HG03064 (cell line): Measurements from ENCODE around the gene ZNF205.
"Not testable (repeated sequence)": the region's sequence is repeated elsewhere in the genome, so short reads cannot be mapped to it uniquely, and the experiment has no call there.

Experiments
- ATAC-seq: cut with Tn5 transposase; IDR thresholded peaks from one replicate; pipeline ENCODE4 v1.9.1; 2021; ENCODE audit warnings: low read depth; ENCODE audit not compliant: unreplicated experiment

ZNF205 gene

DNA sequence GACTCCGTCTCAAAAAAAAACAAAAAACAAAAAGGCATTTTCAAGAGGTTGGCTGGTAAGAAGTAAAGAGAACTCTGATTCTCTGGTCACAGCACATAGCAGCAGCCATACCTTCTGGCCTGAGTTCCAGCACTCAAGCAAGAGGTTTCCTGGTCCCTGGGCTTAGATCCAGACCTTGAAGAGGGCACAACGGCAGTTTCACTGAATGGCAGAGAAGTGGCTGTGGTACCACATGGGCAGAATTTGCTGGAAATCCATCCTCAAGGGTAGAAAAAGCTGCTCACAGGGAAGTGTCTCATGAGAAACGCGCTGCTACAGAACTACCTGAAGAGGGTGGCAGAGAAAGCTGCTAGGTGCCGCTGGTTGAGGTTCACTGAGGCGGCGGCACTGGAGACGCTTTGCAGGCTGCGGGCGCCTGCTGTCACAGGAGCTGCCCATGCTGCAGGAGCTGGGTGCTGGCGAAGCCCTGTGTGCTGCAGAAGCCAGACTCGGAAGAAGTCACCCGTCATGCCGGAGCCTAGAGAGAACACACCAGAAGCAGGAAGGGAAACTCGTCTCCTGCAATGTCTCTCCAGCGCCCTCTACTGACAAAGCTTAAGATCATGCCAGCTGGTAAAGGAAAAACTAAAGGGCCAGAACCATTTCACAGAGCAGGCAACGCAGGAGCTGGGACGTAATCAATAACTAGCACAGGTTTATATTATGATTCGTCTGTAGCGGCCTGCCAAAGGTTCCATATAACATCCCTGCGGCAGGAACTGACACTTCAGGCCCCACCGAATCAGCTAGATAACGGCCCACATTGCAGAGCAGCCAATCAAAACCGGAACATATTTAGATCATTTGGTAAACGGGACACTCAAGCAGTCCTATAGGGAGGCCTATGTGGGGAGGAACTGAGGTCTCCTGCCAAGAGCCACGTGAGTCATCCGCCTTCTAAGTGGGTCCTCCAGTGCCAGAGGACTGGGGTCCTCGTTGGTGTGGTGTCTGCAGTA is 17.0 kb downstream of the ZNF205 start:
- no peak for ATAC-seq

DNA sequence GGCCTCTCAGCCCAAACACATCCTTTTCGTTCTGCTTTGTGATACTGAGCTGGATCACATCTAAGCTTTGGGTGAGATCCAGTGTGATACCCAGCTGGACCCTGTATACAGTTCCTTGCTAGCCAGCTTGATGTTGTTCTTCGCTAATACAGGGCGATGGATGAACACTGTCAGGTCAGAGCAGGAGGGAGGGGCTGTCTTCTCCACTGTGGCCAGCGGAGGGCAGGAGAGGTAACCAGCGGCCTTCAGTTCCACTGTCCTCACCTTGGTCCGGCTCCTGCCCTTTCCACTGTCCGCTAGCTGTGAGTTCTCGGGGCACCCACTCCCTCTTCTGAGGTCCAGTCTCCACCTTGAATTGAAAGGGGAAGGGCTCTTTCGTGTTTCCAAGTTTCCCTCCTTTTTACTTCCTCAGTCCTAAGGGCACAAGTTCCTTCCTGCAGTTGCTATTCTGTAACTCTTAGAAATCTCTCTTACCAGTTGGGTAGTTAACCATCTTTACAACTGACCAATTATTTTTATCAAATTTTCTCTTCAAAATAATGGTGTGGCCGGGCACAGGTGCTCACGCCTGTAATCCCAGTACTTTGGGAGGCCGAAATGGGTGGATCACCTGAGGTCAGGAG is 19.5 kb downstream of the ZNF205 start:
- ATAC-seq: no peak

DNA sequence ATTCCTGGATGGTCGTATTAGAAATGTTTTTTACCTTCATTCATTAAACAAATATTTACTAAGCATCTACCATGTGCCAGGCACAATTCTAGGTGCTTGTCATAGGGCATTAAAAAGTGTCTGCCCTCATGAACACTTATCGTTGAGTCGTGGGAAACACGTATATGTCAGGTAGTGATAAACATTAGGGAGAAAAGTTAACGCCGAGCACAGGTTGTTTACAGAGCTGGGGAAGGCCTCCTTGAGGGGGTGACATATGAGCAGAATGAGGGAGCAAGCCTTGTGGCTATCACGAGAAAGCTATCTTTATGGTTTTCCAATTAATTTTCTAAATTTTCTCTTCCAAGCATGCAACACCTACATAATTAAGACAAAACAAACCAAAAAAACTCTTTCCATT is 21.5 kb downstream of the ZNF205 start:
- ATAC-seq: no peak

DNA sequence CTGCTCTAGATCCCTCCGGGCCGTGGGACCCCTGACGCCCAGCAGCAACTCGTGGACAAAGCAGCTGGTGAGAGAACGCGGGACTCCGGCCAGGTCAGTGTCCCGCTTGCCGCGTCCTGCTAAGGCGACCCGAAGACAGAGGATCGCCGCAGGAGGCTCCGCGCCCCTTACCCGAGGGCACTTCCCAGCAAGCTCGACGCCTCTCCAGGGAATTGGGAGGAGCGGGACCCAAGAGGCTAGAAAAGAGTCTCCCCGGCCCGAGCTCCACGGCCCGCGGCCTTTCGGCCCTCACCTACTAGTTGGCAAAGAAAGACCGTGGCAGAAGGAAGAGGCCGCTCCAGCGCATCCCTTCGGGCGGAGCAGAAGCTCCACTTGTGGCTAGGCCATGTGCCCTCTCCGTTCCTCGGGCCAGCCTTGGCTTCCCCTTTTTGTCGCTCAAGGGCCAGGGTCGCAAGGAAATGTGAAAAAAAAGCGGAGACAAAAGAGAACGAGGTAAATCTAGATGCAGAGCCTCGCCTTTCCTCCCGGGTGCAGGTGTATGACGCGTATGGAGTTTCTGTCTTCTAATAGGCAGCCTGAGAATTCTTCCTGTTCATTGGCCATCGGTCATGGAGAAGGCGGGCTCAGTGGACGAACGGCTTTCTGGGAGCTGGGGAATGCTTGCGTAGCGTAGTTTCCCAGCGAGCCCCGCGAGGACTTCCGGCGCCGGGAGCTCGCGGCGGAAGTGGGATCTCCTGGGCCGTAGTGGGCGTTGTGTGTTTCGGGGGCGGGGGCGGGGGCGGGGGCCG is 22.1 kb downstream of the ZNF205 start, which contains the start of gene ZNF213:
TSS of gene ZNF213 (plus strand) at position 692 of the 788 bp plus-strand sequence. CDS start 2,252 bp downstream, outside the sequence.
- peak; percentile 76 for ATAC-seq

DNA sequence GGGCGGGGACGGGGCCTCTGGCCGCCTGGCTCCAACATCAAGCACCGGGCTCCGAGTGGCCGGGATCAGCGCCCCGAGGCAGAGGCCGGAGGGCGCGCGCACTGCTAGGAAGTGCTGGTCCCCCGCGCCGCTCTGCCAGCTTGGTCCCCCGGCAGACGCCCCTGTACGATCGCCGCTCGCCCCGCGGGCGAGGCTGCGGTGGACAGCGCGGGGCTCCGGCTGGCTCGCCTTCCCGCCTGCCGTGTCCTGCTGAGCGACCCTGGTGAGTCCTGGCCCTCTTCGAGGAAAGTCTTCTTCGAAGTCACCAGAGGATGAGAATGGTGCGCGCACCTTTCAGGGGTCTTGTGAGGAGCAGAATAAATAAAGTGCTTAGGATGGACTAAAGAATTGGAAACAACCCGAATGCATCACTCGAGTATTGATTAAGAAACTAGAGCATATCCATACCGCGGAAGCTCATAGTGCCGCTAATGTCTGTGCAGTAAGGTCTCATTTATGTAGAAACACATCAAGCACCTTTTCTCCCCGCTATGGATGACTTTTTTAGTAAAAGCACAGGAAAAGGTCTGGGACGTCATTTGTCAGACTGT is 22.8 kb downstream of the ZNF205 start:
- ATAC-seq: no peak

DNA sequence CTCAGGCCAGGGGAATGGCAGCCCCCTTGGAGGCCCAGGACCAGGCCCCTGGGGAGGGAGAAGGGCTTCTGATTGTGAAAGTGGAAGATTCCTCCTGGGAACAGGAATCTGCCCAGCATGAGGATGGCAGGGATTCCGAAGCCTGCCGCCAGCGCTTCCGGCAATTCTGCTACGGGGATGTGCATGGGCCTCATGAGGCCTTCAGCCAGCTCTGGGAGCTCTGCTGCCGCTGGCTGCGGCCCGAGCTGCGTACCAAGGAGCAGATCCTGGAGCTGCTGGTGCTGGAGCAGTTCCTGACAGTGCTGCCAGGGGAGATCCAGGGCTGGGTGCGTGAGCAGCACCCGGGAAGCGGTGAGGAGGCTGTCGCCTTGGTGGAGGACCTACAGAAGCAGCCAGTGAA is 24.9 kb downstream of the ZNF205 start:
- ATAC-seq: no peak

DNA sequence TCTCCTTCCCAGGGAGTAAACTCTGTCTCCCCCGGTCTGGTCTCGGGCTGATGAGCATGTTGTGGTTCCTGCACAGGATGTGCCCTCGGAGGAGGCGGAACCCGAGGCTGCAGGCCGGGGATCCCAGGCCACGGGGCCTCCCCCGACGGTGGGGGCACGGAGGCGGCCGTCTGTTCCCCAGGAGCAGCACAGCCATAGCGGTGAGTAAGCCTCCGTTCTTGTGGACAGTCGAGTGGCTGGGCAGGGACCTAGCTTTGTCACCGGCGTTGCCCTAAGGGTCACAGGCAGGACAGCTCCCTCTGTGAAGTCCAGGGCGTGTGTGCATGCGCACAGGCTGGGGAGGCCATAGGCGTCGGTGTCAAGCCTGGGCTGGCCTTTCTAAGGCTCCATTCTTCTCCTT is 26.0 kb downstream of the ZNF205 start:
- no peak for ATAC-seq

DNA sequence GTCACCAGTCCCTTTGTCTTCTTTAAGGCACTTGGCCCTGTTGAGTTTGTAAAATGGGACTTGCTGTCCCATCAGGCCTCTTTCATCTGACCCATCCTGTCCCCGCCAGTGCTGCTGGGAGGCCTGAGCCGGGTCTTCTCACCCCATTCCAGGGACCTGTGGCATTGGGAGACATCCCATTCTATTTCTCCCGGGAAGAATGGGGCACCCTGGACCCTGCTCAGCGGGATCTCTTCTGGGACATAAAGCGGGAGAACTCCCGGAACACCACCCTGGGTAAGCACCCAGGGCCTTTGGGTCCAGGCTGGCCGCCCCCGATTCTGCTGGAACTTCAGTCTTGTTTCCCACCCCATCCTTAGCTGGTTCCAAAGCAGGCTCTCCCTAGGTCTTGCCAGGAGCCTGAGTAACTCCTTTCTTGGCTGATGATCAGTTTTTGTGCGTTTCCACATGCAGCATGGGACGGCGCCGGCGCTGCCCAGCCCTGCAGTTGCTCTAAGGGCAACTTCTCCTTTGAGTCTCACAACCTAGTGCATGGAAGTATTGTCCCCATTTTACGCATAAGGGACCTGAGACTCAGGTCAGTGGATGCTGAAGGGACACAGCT is 26.5 kb downstream of the ZNF205 start:
- ATAC-seq: no peak

DNA sequence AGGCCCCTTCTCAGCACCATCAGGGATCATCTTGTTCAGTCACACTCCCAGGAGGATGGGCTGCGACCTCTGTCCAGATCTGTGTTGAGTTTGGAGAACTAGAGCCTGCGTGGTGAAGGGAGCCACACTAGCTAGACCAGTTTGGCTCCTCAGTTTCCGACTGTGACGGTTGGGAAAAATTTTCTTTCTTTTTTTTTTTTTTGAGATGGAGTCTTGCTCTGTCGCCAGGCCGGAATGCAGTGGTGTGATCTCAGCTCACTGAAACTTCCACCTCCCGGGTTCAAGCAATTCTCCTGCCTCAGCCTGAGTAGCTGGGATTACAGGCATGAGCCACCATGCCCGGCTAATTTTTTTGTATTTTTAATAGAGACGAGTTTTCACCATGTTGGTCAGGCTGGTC is 27.2 kb downstream of the ZNF205 start:
- not testable (repeated sequence) for ATAC-seq

DNA sequence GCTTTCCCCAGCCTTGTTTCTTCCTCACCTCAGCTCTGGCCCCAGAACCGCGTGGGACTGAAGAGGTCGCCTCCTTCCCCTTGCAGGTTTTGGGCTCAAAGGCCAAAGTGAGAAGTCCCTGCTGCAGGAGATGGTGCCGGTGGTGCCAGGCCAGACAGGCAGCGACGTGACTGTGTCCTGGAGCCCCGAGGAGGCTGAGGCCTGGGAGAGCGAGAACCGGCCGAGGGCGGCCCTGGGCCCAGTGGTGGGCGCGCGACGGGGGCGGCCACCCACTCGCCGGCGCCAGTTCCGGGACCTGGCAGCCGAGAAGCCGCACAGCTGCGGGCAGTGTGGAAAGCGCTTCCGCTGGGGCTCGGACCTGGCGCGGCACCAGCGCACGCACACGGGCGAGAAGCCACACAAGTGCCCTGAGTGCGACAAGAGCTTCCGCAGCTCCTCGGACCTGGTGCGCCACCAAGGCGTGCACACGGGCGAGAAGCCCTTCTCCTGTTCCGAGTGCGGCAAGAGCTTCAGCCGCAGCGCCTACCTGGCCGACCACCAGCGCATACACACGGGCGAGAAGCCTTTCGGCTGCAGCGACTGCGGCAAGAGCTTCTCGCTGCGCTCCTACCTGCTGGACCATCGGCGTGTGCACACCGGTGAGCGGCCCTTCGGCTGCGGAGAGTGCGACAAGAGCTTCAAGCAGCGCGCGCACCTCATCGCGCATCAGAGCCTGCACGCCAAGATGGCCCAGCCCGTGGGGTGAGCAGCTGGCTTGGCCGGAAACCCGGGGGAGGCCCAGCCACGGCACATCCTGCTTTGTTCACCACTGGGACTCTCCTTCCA is 28.4 kb downstream of the ZNF205 start:
- no peak for ATAC-seq

DNA sequence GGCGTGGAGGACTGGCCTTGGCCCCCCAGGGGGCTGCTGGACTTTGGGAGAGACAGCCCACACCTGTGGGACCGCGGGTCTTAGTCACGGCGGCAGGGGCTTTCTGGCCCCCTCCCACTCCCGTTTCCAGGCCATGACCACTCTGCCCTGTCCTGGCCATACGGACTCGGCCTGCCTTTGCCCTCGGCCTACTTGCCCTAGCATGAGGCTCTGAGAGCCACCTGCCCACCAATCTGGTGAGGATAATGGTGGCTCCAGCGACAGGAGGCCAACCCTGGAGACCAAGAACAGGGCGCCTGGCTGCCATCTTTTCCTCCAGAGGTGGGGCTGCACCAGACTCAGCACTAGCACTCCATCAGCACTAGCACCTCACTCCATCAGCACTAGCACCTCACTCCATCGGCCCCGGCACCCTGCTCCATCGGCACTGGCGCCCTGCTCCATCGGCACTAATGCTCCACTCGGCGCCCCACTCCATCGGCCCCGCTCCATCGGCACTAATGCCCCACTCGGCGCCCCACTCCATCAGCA is 29.5 kb downstream of the ZNF205 start:
- ATAC-seq: no peak

DNA sequence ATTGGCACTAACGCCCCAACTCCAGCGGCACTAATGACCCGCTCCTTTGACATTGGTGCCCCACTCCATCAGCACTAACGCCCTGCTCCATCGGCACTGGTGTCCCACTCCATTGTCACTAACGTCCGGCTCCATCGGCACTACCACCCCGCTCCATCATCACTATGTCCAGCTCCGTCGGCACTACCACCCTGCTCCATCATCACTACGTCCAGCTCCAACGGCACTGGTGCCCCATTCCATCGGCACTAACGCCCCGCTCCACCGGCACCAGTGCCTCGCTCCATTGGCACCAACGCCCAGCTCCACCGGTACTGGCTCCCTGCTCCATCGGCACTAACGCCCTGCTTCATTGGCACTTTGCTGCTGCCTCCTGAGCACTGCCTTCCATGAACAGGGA is 29.9 kb downstream of the ZNF205 start:
- no peak for ATAC-seq

DNA sequence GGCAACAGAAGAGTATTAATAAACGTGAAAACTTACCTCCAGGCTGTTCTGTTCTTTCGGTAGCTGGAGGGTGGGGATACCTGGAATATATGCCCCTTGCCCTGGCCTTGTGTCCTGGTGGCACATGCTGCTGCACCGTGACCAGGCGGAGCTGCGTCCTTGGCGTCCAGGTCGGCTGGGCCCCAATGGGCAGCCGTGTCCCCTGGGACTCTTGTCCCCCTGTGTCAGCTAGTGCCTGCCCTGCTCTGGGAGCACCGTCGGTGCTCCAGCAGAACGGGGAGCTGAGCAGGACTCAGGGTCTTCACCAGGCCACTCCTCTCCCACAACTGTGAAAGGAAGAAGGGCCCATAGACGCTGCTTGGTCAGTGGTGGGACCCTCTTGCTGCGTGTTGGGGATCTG is 30.4 kb downstream of the ZNF205 start:
- no peak for ATAC-seq

DNA sequence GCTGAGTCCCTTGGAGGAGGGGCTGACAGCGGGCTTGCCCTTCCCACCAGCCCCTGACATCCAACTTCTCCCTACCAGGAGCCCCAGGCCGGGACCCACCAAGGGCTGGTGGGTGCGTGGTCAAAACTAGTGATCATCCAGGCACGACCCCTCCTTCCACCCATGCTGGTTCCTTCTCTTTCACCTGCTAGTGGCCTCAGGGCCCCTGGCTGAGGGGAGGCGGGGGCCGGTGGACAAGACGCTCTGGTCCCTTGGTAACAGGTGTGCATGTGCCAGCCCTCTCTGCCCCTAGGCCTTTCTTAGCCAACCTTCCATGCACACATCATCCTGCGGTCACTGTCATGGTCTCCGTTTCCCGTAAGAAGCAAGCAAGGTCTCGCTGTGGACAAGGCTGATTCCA is 30.8 kb downstream of the ZNF205 start:
- ATAC-seq: no peak

DNA sequence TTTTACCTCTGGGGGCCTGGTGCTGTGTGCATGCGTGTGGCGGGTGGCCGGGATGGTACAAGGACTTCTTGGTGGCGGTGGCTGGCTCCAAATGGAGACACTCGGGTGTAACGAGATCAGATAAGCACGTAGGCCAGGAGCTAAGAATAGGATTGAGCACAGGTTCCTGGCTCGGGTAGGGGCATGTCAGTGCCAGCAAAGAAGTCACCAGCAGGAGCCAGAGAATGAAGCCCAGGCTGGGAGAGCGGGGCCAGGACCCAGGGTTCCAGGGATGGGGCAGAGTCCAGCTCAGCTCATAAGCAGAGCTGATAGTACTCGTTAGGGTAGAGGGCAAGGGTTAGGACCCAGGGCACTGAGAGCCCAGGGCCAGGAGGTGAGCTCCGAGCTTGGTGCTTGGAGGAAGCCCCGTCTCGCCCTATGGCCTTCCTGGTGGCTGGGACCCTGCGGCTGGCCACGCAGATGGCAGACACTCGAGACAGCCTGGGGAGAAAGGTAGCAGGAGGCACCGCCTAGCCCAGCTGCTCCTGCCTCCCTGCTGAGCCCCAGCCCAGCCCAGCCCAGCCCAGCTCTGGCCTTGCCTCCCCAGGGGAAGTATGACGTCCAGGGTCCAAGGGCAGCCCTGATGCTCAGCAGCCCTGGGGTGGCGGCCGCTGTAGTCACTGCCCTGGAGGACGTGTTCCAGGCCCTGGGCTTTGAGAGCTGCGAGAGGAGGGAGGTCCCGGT is 31.4 kb downstream of the ZNF205 start:
- no peak for ATAC-seq

DNA sequence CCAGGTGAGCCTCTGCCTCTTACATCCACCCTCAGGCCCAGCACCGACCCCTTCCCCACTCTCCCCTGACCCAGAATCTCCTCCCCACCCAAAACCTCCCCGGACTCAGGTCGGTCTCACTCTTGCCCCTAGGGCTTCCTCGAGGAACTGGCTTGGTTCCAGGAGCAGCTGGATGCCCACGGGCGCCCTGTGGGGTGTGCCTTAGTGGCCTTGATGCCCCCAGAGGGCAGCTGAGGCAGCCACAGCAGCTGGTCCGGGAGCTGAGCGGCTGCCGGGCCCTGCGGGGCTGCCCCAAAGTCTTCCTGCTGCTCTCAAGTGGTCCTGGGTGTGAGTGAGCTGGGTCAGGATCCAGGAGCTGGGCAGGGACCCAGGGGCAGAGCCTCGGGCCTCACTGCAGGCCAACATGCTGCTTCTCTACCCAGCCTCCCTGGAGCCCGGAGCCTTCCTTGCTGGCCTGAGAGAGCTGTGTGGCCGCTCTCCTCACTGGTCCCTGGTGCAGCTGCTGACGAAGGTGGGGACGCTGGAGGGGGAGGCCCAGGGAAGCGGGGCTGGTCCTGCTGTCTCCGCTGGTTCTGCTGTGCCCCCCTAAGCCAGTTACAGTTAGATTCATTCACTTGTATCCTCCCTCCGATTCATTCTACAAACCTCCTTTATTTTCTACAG is 32.1 kb downstream of the ZNF205 start:
- no peak for ATAC-seq

DNA sequence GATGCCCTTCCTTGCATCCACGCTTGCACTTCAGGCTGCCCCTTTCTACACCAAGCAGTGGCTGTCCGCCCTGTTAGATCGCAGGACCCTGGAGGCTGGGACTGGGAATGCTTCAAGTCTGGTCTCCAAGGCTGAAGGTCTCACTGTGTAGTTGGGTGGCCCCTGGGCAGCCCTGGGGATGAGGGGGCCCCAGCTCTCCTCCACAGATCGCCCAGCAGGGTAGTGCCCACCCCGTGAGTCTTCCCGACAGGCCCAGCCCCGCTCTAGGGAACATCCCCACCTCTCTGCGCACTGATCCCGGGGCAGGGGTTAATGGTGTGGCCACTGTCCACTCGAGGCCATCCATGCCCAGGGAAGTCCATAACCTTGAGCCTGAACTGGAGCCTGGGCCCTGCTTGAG is 32.8 kb downstream of the ZNF205 start:
- ATAC-seq: no peak

DNA sequence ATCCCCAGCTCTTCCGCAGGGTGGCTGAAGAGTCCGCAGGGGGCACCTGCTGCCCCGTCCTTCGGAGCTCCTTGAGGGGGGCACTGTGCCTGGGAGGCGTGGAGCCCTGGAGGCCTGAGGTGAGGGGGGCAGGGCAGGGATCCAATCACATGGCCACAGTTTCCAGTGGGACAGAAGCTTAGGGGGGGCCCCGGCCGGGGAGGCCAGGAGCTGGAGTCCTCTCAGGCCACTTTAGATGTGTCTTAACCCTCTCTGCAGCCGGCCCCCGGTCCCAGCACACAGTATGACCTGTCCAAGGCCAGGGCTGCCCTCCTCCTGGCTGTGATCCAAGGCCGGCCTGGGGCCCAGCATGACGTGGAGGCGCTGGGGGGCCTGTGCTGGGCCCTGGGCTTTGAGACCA is 33.3 kb downstream of the ZNF205 start:
- no peak for ATAC-seq
